Spleen (tissue), 7 donors: ENCODE data around the gene ELF1.

Experiments
- CTCF ChIP-seq, 11 experiments: fragments of 200-600 bp in 7 of 11; fragments of 450-650 bp in 4 of 11; sonication (generic) in 4 of 11; IDR thresholded peaks in 8 of 11; conservative IDR thresholded peaks in 3 of 11; 1 replicate in 7 of 11; 2 replicates in 4 of 11; pipeline versions ENCODE4 v1.4.0 to v1.8.0; 2016 to 2021; ENCODE audit warnings: antibody characterized with exemption in 11 of 11, inconsistent platforms in 4 of 11, mild to moderate bottlenecking in 1 of 11
- POLR2A ChIP-seq, 3 donors: fragments of 450-650 bp; IDR thresholded peaks; one replicate each; pipeline ENCODE4 v1.5.1; 2017; ENCODE audit warnings: antibody characterized with exemption in 3 of 3, mild to moderate bottlenecking in 1 of 3
- POLR2AphosphoS5 ChIP-seq, 3 donors: sonication (generic); formaldehyde crosslinking; IDR thresholded peaks; one replicate each; pipeline ENCODE4 v1.5.1; 2017; ENCODE audit warnings: antibody characterized with exemption in 3 of 3
- donor health status: DM: no; HTN: no; CAD: no; lungs with moderate emphysema.
- donor health status: DM: no; HTN: no; CAD: no.
- donor health status: DM: no; HTN: no; CAD: no.

GRCh38 chr13:40981949-40982348 lies 37.2 kb downstream of the ELF1 start:
- TF ChIP-seq CTCF (IDR thresholded peaks at IDR 0.05 in 8 of 11, conservative IDR thresholded peaks at IDR 0.05 in 3 of 11) (no peak), POLR2AphosphoS5 (IDR thresholded peaks at IDR 0.05) (no peak), POLR2A (IDR thresholded peaks at IDR 0.05) (no peak)
